Spleen (tissue), 7 donors: ENCODE data around the gene FOLR3.

Experiments
- POLR2A ChIP-seq, 3 donors: fragments of 450-650 bp; IDR thresholded peaks; one replicate each; pipeline ENCODE4 v1.5.1; 2017; ENCODE audit warnings: antibody characterized with exemption in 3 of 3, mild to moderate bottlenecking in 1 of 3
- TF ChIP-seq, protein P1 (sequence below), 11 experiments: fragments of 200-600 bp in 7 of 11; fragments of 450-650 bp in 4 of 11; sonication (generic) in 4 of 11; IDR thresholded peaks in 8 of 11; conservative IDR thresholded peaks in 3 of 11; 1 replicate in 7 of 11; 2 replicates in 4 of 11; pipeline versions ENCODE4 v1.4.0 to v1.8.0; 2016 to 2021; ENCODE audit warnings: antibody characterized with exemption in 11 of 11, inconsistent platforms in 4 of 11, mild to moderate bottlenecking in 1 of 11
- donor health status: DM: no; HTN: no; CAD: no; lungs with moderate emphysema.
- donor health status: DM: no; HTN: no; CAD: no.
- donor health status: DM: no; HTN: no; CAD: no.

DNA sequence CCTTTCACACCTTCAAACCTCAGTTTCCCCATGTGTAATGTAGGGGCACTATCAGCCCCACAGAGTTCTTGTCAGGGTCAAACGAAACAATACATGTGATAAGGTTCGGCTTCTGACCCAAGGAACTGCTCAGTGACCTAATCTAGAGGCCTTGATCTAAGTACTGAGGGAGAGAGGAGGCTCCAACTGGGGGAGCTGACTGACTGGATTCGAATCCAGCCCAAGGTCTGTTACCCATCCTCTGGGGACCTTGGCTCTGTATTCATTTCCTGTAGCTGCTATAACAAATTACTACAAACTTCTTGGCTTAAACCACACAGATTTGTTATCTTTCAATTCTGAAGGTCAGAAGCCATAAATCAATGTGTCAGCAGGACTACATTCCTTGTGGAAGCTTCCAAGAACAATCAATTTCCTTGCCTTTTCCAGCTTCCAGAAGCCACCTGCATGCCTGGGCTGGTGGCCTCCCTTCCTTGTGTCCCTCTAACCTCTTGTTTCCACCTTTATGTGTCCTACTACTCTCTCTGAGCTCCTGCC lies 12.3 kb upstream of the FOLR3 start:
- TF ChIP-seq, protein P1, sequence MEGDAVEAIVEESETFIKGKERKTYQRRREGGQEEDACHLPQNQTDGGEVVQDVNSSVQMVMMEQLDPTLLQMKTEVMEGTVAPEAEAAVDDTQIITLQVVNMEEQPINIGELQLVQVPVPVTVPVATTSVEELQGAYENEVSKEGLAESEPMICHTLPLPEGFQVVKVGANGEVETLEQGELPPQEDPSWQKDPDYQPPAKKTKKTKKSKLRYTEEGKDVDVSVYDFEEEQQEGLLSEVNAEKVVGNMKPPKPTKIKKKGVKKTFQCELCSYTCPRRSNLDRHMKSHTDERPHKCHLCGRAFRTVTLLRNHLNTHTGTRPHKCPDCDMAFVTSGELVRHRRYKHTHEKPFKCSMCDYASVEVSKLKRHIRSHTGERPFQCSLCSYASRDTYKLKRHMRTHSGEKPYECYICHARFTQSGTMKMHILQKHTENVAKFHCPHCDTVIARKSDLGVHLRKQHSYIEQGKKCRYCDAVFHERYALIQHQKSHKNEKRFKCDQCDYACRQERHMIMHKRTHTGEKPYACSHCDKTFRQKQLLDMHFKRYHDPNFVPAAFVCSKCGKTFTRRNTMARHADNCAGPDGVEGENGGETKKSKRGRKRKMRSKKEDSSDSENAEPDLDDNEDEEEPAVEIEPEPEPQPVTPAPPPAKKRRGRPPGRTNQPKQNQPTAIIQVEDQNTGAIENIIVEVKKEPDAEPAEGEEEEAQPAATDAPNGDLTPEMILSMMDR (IDR thresholded peaks at IDR 0.05 in 8 of 11, conservative IDR thresholded peaks at IDR 0.05 in 3 of 11), result no peak
- no peak for TF ChIP-seq POLR2A (IDR thresholded peaks at IDR 0.05)
